Trophoblast cell (in vitro differentiated cells and primary cell): ENCODE data around the gene C16orf96.

ENCODE experiments used
- DNase-seq, 2 donors: peaks; one replicate each; pipeline ENCODE4 v3.0.0-alpha.2; 2016
- H2AFZ ChIP-seq: 2 replicates; pipeline ENCODE4 v1.6.1; 2013; ENCODE audit warnings: low read length, moderate library complexity, mild to moderate bottlenecking; ENCODE audit not compliant: insufficient read depth, poor library complexity
- H2AK5ac ChIP-seq: 2 replicates; pipeline ENCODE4 v1.6.1; 2013; ENCODE audit warnings: mild to moderate bottlenecking, low read length
- H2BK120ac ChIP-seq: 2 replicates; pipeline ENCODE4 v1.6.1; 2013; ENCODE audit warnings: low read length, mild to moderate bottlenecking, moderate library complexity; ENCODE audit not compliant: insufficient read depth, poor library complexity
- H2BK12ac ChIP-seq: 2 replicates; pipeline ENCODE4 v1.6.1; 2013; ENCODE audit warnings: mild to moderate bottlenecking, low read length, moderate library complexity
- H2BK5ac ChIP-seq: 2 replicates; pipeline ENCODE4 v1.6.1; 2013; ENCODE audit warnings: low read length, low read depth, moderate library complexity, mild to moderate bottlenecking; ENCODE audit not compliant: poor library complexity
- H3K14ac ChIP-seq: 2 replicates; pipeline ENCODE4 v1.6.1; 2013; ENCODE audit warnings: mild to moderate bottlenecking, low read length
- H3K18ac ChIP-seq: 2 replicates; pipeline ENCODE4 v1.6.1; 2013; ENCODE audit warnings: mild to moderate bottlenecking, low read length
- H3K23ac ChIP-seq: 2 replicates; pipeline ENCODE4 v1.6.1; 2013; ENCODE audit warnings: low read length
- H3K27ac ChIP-seq: 2 replicates; pipeline ENCODE4 v1.5.1; 2013; ENCODE audit warnings: low read depth, mild to moderate bottlenecking, inconsistent platforms, low read length, moderate library complexity
- H3K27me3 ChIP-seq: 2 replicates; pipeline ENCODE4 v1.6.1; 2013; ENCODE audit warnings: inconsistent platforms, mild to moderate bottlenecking, low read length, moderate library complexity; ENCODE audit not compliant: insufficient read depth
- H3K36me3 ChIP-seq, 2 experiments: 1 replicate in 1 of 2; 2 replicates in 1 of 2; pipeline ENCODE4 v1.6.1; 2013; ENCODE audit warnings: low read length in 2 of 2, mild to moderate bottlenecking in 2 of 2, moderate library complexity in 1 of 2; ENCODE audit not compliant: insufficient read depth in 2 of 2, control insufficient read depth in 1 of 2
- H3K4ac ChIP-seq: 2 replicates; pipeline ENCODE4 v1.6.1; 2013; ENCODE audit warnings: low read depth, mild to moderate bottlenecking, low read length, moderate library complexity
- H3K4me1 ChIP-seq, 2 experiments: 1 replicate in 1 of 2; 2 replicates in 1 of 2; pipeline ENCODE4 v1.6.1; 2013; ENCODE audit warnings: low read length in 2 of 2, mild to moderate bottlenecking in 2 of 2, moderate library complexity in 1 of 2; ENCODE audit not compliant: insufficient read depth in 2 of 2, control insufficient read depth in 1 of 2
- H3K4me2 ChIP-seq: 2 replicates; pipeline ENCODE4 v1.6.1; 2013; ENCODE audit warnings: inconsistent platforms, mild to moderate bottlenecking, low read length, moderate library complexity
- H3K4me3 ChIP-seq: 2 replicates; pipeline ENCODE4 v1.5.1; 2013; ENCODE audit warnings: mild to moderate bottlenecking, low read depth, low read length, inconsistent platforms
- H3K79me1 ChIP-seq: one replicate; pipeline ENCODE4 v1.6.1; 2013; ENCODE audit warnings: low read length
- H3K79me2 ChIP-seq: 2 replicates; pipeline ENCODE4 v1.6.1; 2013; ENCODE audit warnings: low read length, mild to moderate bottlenecking; ENCODE audit not compliant: control insufficient read depth, insufficient read depth, poor library complexity
- H3K9ac ChIP-seq: 2 replicates; pipeline ENCODE4 v1.6.1; 2013; ENCODE audit warnings: mild to moderate bottlenecking, low read length
- H3K9me3 ChIP-seq: 2 replicates; pipeline ENCODE4 v1.6.1; 2013; ENCODE audit warnings: low read depth, mild to moderate bottlenecking, control low read depth, inconsistent platforms, low read length; ENCODE audit not compliant: insufficient read depth
- H4K12ac ChIP-seq: 2 replicates; pipeline ENCODE4 v1.6.1; 2013; ENCODE audit warnings: low read depth, mild to moderate bottlenecking, low read length, moderate library complexity
- H4K8ac ChIP-seq: 2 replicates; pipeline ENCODE4 v1.6.1; 2013; ENCODE audit warnings: low read depth, mild to moderate bottlenecking, low read length, moderate library complexity
- H4K91ac ChIP-seq: one replicate; pipeline ENCODE4 v1.6.1; 2013; ENCODE audit warnings: low read depth, mild to moderate bottlenecking, low read length, moderate library complexity
- WGBS: extraction: QIAGEN DNeasy Blood & Tissue Kit; methylation state at CpG from one replicate; pipeline ENCODE4 v1.1.7; 2013; ENCODE audit warnings: missing lambda C conversion rate; ENCODE audit not compliant: insufficient read length, insufficient coverage; ENCODE audit errors: extremely low coverage; 5-methylcytosine and 5-hydroxymethylcytosine counted together

The C16orf96 gene

DNA sequence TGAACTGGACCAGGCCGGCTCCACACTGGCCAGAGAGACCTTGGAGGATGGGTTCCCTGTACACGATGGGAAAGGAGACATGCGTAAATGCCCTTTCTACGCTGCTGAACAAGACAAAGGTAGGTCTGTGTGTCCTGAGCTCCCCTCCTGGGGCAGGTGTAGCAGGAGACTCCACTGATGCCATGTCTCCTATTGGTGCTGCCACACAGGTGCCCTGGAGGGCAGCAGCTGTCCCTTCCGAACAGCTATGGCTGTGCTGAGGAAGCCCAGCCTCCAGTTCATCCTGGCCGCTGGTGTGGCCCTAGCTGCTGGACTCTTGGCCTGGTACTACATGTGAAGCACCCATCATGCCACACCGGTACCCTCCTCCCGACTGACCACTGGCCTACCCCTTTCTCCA is 46.7 kb upstream of the C16orf96 start:
- no peak overlapping the region for H3K14ac ChIP-seq
- no peak overlapping the region for H4K12ac ChIP-seq
- no peak overlapping the region for H2AFZ ChIP-seq
- H3K79me2 ChIP-seq: no peaks in the 10 kb centered on the region
- no peak overlapping the region for H3K4me2 ChIP-seq
- no peak overlapping the region for H2BK12ac ChIP-seq
- no peak overlapping the region for H3K9ac ChIP-seq
- H4K8ac ChIP-seq: no peak overlapping the region
- peaks cover 0 to 5% of the 10 kb centered on the region in 2 experiments for H3K4me1 ChIP-seq
- H2BK120ac ChIP-seq: no peak overlapping the region
- H3K79me1 ChIP-seq: no peaks in the 10 kb centered on the region
- H4K91ac ChIP-seq: no peak overlapping the region
- WGBS: no CpG with 5 or more reads among the region's 8 CpGs
- no peak overlapping the region for H3K4ac ChIP-seq
- peaks cover 2% of the 10 kb centered on the region for H3K9me3 ChIP-seq
- H3K27me3 ChIP-seq: no peaks in the 10 kb centered on the region
- no peak overlapping the region for H3K18ac ChIP-seq
- no peak overlapping the region for H2BK5ac ChIP-seq
- no peak overlapping the region for H3K27ac ChIP-seq
- H3K23ac ChIP-seq: no peak overlapping the region
- no peak for DNase-seq
- peaks cover 66% of the 10 kb centered on the region in 2 experiments for H3K36me3 ChIP-seq
- H2AK5ac ChIP-seq: no peak overlapping the region
- no peak overlapping the region for H3K4me3 ChIP-seq

DNA sequence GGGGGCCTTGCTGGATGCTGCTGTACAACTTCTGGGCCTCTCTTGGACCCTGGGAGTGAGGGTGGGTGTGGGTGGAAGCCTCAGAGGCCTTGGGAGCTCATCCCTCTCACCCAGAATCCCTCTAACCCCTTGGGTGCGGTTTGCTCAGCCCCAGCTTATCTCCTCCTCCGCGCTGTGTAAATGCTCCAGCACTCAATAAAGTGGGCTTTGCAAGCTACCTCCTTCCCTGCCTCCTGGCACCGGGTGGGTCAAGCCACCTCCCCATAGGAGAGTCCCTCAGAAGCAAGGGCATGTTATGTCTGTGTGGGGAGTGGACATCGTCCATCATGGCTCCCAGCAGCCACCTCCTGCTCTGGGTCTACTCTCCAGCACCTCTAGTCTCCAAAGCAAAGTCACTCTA is 46.0 kb upstream of the C16orf96 start:
- Histone ChIP-seq H3K18ac (no peak overlapping the region), H2BK5ac (no peak overlapping the region)
- WGBS: no CpG with 5 or more reads among the region's 5 CpGs

DNA sequence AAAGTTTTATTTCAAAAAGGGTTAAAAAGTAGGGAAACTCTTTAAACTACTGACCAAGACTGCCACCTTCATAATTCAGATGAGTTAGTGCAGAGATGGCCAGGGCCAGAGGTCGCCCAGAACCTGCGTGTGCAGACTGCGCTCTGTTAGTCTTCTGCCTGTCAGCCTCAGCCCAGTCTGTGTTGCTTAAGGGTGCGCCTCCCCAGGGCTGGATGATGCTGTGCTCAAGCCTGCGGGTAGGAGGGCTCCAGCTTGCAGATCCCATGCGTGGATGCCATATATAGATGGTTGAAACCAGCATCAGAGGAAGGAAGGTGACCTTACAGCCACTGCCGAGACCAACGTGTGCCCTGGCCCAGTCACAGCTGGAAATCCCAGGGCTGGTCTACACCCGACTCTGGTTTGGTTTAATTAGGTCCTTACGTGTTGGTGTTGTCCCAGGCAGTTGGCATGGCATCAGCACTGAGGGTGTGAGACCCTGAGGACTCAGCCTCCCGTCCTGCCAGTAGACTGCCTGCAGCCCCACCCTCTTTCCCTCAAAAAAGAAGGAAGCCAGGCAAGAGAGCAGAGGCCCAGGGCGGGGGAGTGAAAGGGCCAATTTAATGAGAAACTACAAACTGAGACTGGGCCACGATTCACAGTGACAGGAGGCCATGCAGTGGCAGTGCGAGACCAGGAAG is 45.3 kb upstream of the C16orf96 start:
- Histone ChIP-seq H3K23ac (no peak overlapping the region), H3K4ac (no peak overlapping the region), H2BK120ac (no peak overlapping the region), H3K27ac (no peak overlapping the region), H4K12ac (no peak overlapping the region), H3K14ac (no peak overlapping the region), H2BK12ac (no peak overlapping the region), H3K36me3 (peaks cover 62 to 64% of the 10 kb centered on the region in 2 experiments), H4K91ac (no peak overlapping the region), H3K9me3 (no peaks in the 10 kb centered on the region), H2BK5ac (no peak overlapping the region), H3K4me2 (no peak overlapping the region), H2AFZ (no peak overlapping the region), H3K27me3 (no peaks in the 10 kb centered on the region), H3K79me2 (no peaks in the 10 kb centered on the region), H3K4me3 (no peak overlapping the region), H3K18ac (no peak overlapping the region), H2AK5ac (no peak overlapping the region), H3K4me1 (peaks cover 0 to 5% of the 10 kb centered on the region in 2 experiments), H3K79me1 (no peaks in the 10 kb centered on the region), H4K8ac (no peak overlapping the region), H3K9ac (no peak overlapping the region)
- DNase-seq: no peak
- no CpG with 5 or more reads among the region's 14 CpGs for WGBS

More for the DNA sequence above, 46.0 kb upstream of the C16orf96 start:
- H2BK12ac ChIP-seq: no peak overlapping the region
- no peak overlapping the region for H3K23ac ChIP-seq
- H3K79me2 ChIP-seq: no peaks in the 10 kb centered on the region
- no peaks in the 10 kb centered on the region for H3K79me1 ChIP-seq
- no peak overlapping the region for H4K12ac ChIP-seq
- no peak for DNase-seq
- no peak overlapping the region for H4K91ac ChIP-seq
- H3K4ac ChIP-seq: no peak overlapping the region
- peaks cover 0 to 5% of the 10 kb centered on the region in 2 experiments for H3K4me1 ChIP-seq
- no peak overlapping the region for H2AFZ ChIP-seq
- peaks cover 66 to 67% of the 10 kb centered on the region in 2 experiments for H3K36me3 ChIP-seq
- H2BK120ac ChIP-seq: no peak overlapping the region
- no peak overlapping the region for H2AK5ac ChIP-seq
- peaks cover 2% of the 10 kb centered on the region for H3K9me3 ChIP-seq
- no peak overlapping the region for H4K8ac ChIP-seq
- H3K14ac ChIP-seq: no peak overlapping the region
- no peak overlapping the region for H3K27ac ChIP-seq
- H3K4me2 ChIP-seq: no peak overlapping the region
- no peak overlapping the region for H3K4me3 ChIP-seq
- no peaks in the 10 kb centered on the region for H3K27me3 ChIP-seq
- no peak overlapping the region for H3K9ac ChIP-seq

DNA sequence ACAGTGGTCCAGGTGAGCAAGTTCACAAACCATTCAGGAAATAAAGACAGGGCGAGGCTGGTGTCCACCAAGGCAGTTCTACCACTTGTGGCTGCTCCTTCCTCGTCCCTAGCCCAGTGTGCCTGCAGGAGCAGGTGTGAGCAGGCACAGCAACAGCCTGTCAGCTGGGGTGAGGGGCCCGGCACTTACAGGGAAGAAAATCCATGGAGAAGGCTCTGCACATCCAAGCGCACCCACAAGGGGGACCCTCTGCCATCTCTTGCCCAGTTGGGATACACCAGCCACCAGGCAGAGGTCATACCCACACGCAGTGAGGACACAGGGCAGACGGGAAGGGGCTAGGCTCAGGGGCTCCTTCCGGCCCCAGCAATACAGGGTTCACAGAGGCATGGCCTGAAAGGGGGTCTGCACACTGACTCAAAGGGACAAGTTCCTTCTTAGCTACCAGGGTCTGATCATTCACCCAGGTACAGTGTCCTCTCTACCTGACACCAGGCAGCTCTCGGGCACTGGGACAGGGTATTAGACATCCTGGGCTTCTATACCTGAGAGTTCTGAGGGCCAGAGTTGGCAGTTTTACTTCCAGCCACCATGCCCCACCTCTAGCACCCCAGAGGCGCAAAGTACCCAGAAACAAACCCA is 44.6 kb upstream of the C16orf96 start:
- no CpG with 5 or more reads among the region's 9 CpGs for WGBS
- no peaks in the 10 kb centered on the region for H3K9me3 ChIP-seq
- H2BK12ac ChIP-seq: no peak overlapping the region
- no peak overlapping the region for H2BK5ac ChIP-seq
- H4K12ac ChIP-seq: no peak overlapping the region
- no peak overlapping the region for H4K8ac ChIP-seq
- H2AK5ac ChIP-seq: no peak overlapping the region
- H3K36me3 ChIP-seq: peaks cover 61 to 64% of the 10 kb centered on the region in 2 experiments
- H4K91ac ChIP-seq: no peak overlapping the region
- no peak overlapping the region for H2AFZ ChIP-seq
- peaks cover 0 to 5% of the 10 kb centered on the region in 2 experiments for H3K4me1 ChIP-seq
- no peak overlapping the region for H3K18ac ChIP-seq
- H3K79me2 ChIP-seq: no peaks in the 10 kb centered on the region
- no peak overlapping the region for H3K14ac ChIP-seq
- H3K27ac ChIP-seq: no peak overlapping the region
- no peak overlapping the region for H3K4me3 ChIP-seq
- no peaks in the 10 kb centered on the region for H3K27me3 ChIP-seq
- H3K4me2 ChIP-seq: no peak overlapping the region
- H3K23ac ChIP-seq: no peak overlapping the region
- H3K9ac ChIP-seq: no peak overlapping the region
- H3K79me1 ChIP-seq: no peaks in the 10 kb centered on the region
- no peak overlapping the region for H2BK120ac ChIP-seq
- peak in 1 of 2 donors; percentile 41 for DNase-seq
- no peak overlapping the region for H3K4ac ChIP-seq
